ENCODE measurements around the gene CD40. TPM values are rescaled to one million over a fixed set of nuclear protein-coding genes. Genes with fewer than 3 reads are reported as not detected.

The CD40 gene
- 8.0 TPM for polyA plus RNA-seq (2013, experiment 1 of 2)
- 7.9 TPM for polyA plus RNA-seq (2013, experiment 2 of 2)

DNA sequence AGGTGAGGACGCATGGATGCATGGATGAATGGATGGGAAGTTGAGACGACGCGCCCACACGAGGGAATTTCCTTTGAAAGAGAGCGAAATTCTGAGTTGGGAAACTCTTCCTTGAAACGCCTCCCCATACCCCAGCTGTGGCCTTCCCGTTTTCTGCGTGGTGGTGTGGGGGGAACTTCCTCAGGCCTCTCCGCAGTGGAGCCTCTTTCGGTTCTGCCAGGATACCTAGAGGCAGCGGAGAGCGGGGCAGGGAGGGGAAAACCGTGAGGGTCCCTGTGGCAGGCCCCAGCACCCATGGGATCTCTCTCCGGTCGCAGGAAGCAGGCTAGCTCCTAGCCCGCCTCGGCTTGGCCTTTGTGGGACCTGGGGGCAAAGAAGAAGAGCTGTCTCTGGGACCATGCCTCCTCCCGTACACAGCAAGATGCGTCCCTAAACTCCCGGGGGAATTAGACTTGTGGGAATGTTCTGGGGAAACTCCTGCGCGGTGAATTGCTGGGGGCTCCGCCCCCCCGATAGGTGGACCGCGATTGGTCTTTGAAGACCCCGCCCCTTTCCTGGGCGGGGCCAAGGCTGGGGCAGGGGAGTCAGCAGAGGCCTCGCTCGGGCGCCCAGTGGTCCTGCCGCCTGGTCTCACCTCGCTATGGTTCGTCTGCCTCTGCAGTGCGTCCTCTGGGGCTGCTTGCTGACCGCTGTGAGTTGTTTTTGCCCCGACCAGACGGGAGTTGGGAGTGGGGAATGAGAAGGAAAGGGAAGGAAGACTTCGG lies at the start of gene CD40:
TSS of gene CD40 (plus strand) at position 611 of the 764 bp plus-strand sequence. CDS start at position 641, 30 bp downstream.
- Histone ChIP-seq H3K79me1 (ENCODE audit: low read length) (peaks cover 3% of the 10 kb centered on the region), H3K4me3 (ENCODE audit: low read length) (peak within 1 kb of the TSS; percentile 69), H3K4ac (ENCODE audit: low read depth, low read length) (peak within 1 kb of the TSS; percentile 62), H4K8ac (ENCODE audit: low read depth, low read length) (no peak within 1 kb of the TSS), H3K9ac (ENCODE audit: low read length) (peak within 1 kb of the TSS; percentile 86), H3K4me2 (ENCODE audit: low read length) (peak within 1 kb of the TSS; percentile 82), H4K5ac (ENCODE audit: low read length) (no peak within 1 kb of the TSS), H2AK5ac (ENCODE audit: low read length) (no peak within 1 kb of the TSS), H3K23ac (ENCODE audit: low read length) (no peak within 1 kb of the TSS), H2BK15ac (replicated peaks; ENCODE audit: low read depth) (no peak within 1 kb of the TSS), H3K27me3 (ENCODE audit: insufficient read depth, low read length, poor library complexity) (peaks cover 1% of the 10 kb centered on the region), H3K4me1 (ENCODE audit: control insufficient read depth, low read depth, low read length) (peaks cover 2% of the 10 kb centered on the region), H3K27ac (ENCODE audit: low read depth, low read length) (no peak within 1 kb of the TSS), H3K56ac (ENCODE audit: low read length) (peak within 1 kb of the TSS; percentile 94), H3K36me3 (ENCODE audit: control insufficient read depth, insufficient read depth, low read length) (no peaks in the 10 kb centered on the region), H3K18ac (ENCODE audit: low read length) (peak within 1 kb of the TSS; percentile 82), H3K79me2 (ENCODE audit: control insufficient read depth, insufficient read depth, low read length) (no peaks in the 10 kb centered on the region), H2BK120ac (ENCODE audit: low read depth, low read length) (no peak within 1 kb of the TSS), H2BK5ac (ENCODE audit: low read length) (no peak within 1 kb of the TSS)
- DNase-seq, result peak; percentile 95
- WGBS (ENCODE audit: extremely low coverage, insufficient coverage, low lambda C conversion rate), result no CpG with 5 or more reads among the region's 40 CpGs

- no CpG with 5 or more reads among the region's 20 CpGs for WGBS (ENCODE audit: extremely low coverage, insufficient coverage, low lambda C conversion rate)
- Histone ChIP-seq H3K79me1 (ENCODE audit: low read length) (peaks cover 2% of the 10 kb centered on the region), H2BK120ac (ENCODE audit: low read depth, low read length) (no peak overlapping the region), H3K27ac (ENCODE audit: low read depth, low read length) (no peak overlapping the region), H3K27me3 (ENCODE audit: insufficient read depth, low read length, poor library complexity) (no peaks in the 10 kb centered on the region), H2BK15ac (replicated peaks; ENCODE audit: low read depth) (no peak overlapping the region), H4K8ac (ENCODE audit: low read depth, low read length) (no peak overlapping the region), H2AK5ac (ENCODE audit: low read length) (no peak overlapping the region), H3K4me1 (ENCODE audit: control insufficient read depth, low read depth, low read length) (no peaks in the 10 kb centered on the region), H2BK5ac (ENCODE audit: low read length) (no peak overlapping the region), H3K4me3 (ENCODE audit: low read length) (no peak overlapping the region), H3K36me3 (ENCODE audit: control insufficient read depth, insufficient read depth, low read length) (peaks cover 2% of the 10 kb centered on the region), H4K5ac (ENCODE audit: low read length) (no peak overlapping the region), H3K9ac (ENCODE audit: low read length) (no peak overlapping the region), H3K56ac (ENCODE audit: low read length) (no peak overlapping the region), H3K4me2 (ENCODE audit: low read length) (no peak overlapping the region), H3K79me2 (ENCODE audit: control insufficient read depth, insufficient read depth, low read length) (no peaks in the 10 kb centered on the region), H3K18ac (ENCODE audit: low read length) (no peak overlapping the region), H3K4ac (ENCODE audit: low read depth, low read length) (no peak overlapping the region), H3K23ac (ENCODE audit: low read length) (no peak overlapping the region)
- no peak for DNase-seq
Measured at GRCh38 chr20:46070215-46070900, 47.8 kb upstream of the CD40 start.

GRCh38 chr20:46071573-46071972 lies 46.5 kb upstream of the CD40 start:
- Histone ChIP-seq H3K79me2 (ENCODE audit: control insufficient read depth, insufficient read depth, low read length) (no peaks in the 10 kb centered on the region), H4K8ac (ENCODE audit: low read depth, low read length) (no peak overlapping the region), H2BK5ac (ENCODE audit: low read length) (no peak overlapping the region), H4K5ac (ENCODE audit: low read length) (no peak overlapping the region), H3K27ac (ENCODE audit: low read depth, low read length) (no peak overlapping the region), H3K23ac (ENCODE audit: low read length) (no peak overlapping the region), H2BK120ac (ENCODE audit: low read depth, low read length) (no peak overlapping the region), H3K4me1 (ENCODE audit: control insufficient read depth, low read depth, low read length) (no peaks in the 10 kb centered on the region), H3K4me2 (ENCODE audit: low read length) (no peak overlapping the region), H3K4ac (ENCODE audit: low read depth, low read length) (no peak overlapping the region), H2BK15ac (replicated peaks; ENCODE audit: low read depth) (no peak overlapping the region), H3K18ac (ENCODE audit: low read length) (no peak overlapping the region), H3K79me1 (ENCODE audit: low read length) (peaks cover 4% of the 10 kb centered on the region), H3K4me3 (ENCODE audit: low read length) (no peak overlapping the region), H3K56ac (ENCODE audit: low read length) (no peak overlapping the region), H2AK5ac (ENCODE audit: low read length) (no peak overlapping the region), H3K36me3 (ENCODE audit: control insufficient read depth, insufficient read depth, low read length) (peaks cover 2% of the 10 kb centered on the region), H3K27me3 (ENCODE audit: insufficient read depth, low read length, poor library complexity) (no peaks in the 10 kb centered on the region), H3K9ac (ENCODE audit: low read length) (no peak overlapping the region)
- DNase-seq, result no peak
- WGBS (ENCODE audit: extremely low coverage, insufficient coverage, low lambda C conversion rate), result no CpG with 5 or more reads among the region's 3 CpGs

- Histone ChIP-seq H3K36me3 (ENCODE audit: control insufficient read depth, insufficient read depth, low read length) (peaks cover 1% of the 10 kb centered on the region), H3K18ac (ENCODE audit: low read length) (no peak overlapping the region), H2BK5ac (ENCODE audit: low read length) (no peak overlapping the region), H2AK5ac (ENCODE audit: low read length) (no peak overlapping the region), H3K23ac (ENCODE audit: low read length) (no peak overlapping the region), H2BK120ac (ENCODE audit: low read depth, low read length) (no peak overlapping the region), H3K4me2 (ENCODE audit: low read length) (no peak overlapping the region), H3K27me3 (ENCODE audit: insufficient read depth, low read length, poor library complexity) (no peaks in the 10 kb centered on the region), H3K27ac (ENCODE audit: low read depth, low read length) (no peak overlapping the region), H3K4me1 (ENCODE audit: control insufficient read depth, low read depth, low read length) (no peaks in the 10 kb centered on the region), H2BK15ac (replicated peaks; ENCODE audit: low read depth) (no peak overlapping the region), H3K9ac (ENCODE audit: low read length) (no peak overlapping the region), H3K79me1 (ENCODE audit: low read length) (peaks cover 6% of the 10 kb centered on the region), H3K56ac (ENCODE audit: low read length) (no peak overlapping the region), H4K5ac (ENCODE audit: low read length) (no peak overlapping the region), H3K79me2 (ENCODE audit: control insufficient read depth, insufficient read depth, low read length) (peaks cover 1% of the 10 kb centered on the region), H3K4ac (ENCODE audit: low read depth, low read length) (no peak overlapping the region), H3K4me3 (ENCODE audit: low read length) (no peak overlapping the region), H4K8ac (ENCODE audit: low read depth, low read length) (no peak overlapping the region)
- no peak for DNase-seq
- WGBS (ENCODE audit: extremely low coverage, insufficient coverage, low lambda C conversion rate), result no CpG with 5 or more reads among the region's 4 CpGs
Measured at GRCh38 chr20:46073024-46073423, 45.1 kb upstream of the CD40 start.

DNA sequence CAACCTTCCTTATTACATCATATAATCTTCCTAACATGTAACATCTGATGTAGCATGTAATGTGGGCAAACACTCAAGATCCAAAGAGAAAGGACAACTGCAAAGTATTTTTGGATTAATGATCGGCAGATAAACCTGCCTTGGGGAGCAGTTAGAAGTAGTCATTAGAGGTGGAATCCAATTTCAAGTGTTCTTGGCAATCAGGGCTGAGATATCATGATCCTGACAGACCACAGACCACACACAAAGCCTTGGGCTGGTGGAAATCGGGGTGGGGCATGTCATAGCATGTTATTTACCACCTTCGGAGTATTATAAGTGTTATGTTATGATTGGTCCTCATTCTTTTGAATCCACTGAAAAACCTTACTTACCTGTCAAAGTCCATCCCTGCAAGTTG lies 44.7 kb upstream of the CD40 start:
- H3K4ac ChIP-seq (ENCODE audit: low read depth, low read length), result no peak overlapping the region
- no peak overlapping the region for H3K4me3 ChIP-seq (ENCODE audit: low read length)
- H2BK15ac ChIP-seq (replicated peaks; ENCODE audit: low read depth), result no peak overlapping the region
- no peak overlapping the region for H3K9ac ChIP-seq (ENCODE audit: low read length)
- no peak overlapping the region for H3K4me2 ChIP-seq (ENCODE audit: low read length)
- no peak overlapping the region for H3K27ac ChIP-seq (ENCODE audit: low read depth, low read length)
- H3K79me2 ChIP-seq (ENCODE audit: control insufficient read depth, insufficient read depth, low read length), result peaks cover 4% of the 10 kb centered on the region
- no CpG with 5 or more reads among the region's 3 CpGs for WGBS (ENCODE audit: extremely low coverage, insufficient coverage, low lambda C conversion rate)
- no peak overlapping the region for H2BK5ac ChIP-seq (ENCODE audit: low read length)
- H3K79me1 ChIP-seq (ENCODE audit: low read length), result peaks cover 8% of the 10 kb centered on the region
- H3K23ac ChIP-seq (ENCODE audit: low read length), result no peak overlapping the region
- H4K5ac ChIP-seq (ENCODE audit: low read length), result no peak overlapping the region
- no peaks in the 10 kb centered on the region for H3K4me1 ChIP-seq (ENCODE audit: control insufficient read depth, low read depth, low read length)
- H2BK120ac ChIP-seq (ENCODE audit: low read depth, low read length), result no peak overlapping the region
- no peaks in the 10 kb centered on the region for H3K27me3 ChIP-seq (ENCODE audit: insufficient read depth, low read length, poor library complexity)
- no peak overlapping the region for H3K56ac ChIP-seq (ENCODE audit: low read length)
- H2AK5ac ChIP-seq (ENCODE audit: low read length), result no peak overlapping the region
- no peak overlapping the region for H4K8ac ChIP-seq (ENCODE audit: low read depth, low read length)
- no peak for DNase-seq
- peaks cover 3% of the 10 kb centered on the region for H3K36me3 ChIP-seq (ENCODE audit: control insufficient read depth, insufficient read depth, low read length)
- H3K18ac ChIP-seq (ENCODE audit: low read length), result no peak overlapping the region

Measured in mesendoderm (in vitro differentiated cells).